ENCODE measurements around the gene STX10.

GRCh38 chr19:13097463-13098258, 52.5 kb downstream of the STX10 start:
- no peak for TF ChIP-seq CTCF (IDR thresholded peaks at IDR 0.05)
- TF ChIP-seq POLR2A (IDR thresholded peaks at IDR 0.05): no peak
- TF ChIP-seq POLR2AphosphoS5 (IDR thresholded peaks at IDR 0.05): peak in 1 of 4 donors; percentile 16

Measured in sigmoid colon (tissue), 4 donors.